ENCODE measurements around the gene C14orf93. TPM values are rescaled to one million over a fixed set of nuclear protein-coding genes. Genes with fewer than 3 reads are reported as not detected.
A peak's percentile ranks its signal among the peaks of the same experiment; 100 is the strongest.

C14orf93 gene, protein sequence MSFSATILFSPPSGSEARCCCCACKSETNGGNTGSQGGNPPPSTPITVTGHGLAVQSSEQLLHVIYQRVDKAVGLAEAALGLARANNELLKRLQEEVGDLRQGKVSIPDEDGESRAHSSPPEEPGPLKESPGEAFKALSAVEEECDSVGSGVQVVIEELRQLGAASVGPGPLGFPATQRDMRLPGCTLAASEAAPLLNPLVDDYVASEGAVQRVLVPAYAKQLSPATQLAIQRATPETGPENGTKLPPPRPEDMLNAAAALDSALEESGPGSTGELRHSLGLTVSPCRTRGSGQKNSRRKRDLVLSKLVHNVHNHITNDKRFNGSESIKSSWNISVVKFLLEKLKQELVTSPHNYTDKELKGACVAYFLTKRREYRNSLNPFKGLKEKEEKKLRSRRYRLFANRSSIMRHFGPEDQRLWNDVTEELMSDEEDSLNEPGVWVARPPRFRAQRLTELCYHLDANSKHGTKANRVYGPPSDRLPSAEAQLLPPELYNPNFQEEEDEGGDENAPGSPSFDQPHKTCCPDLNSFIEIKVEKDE
- total RNA-seq (1 to 10 TPM; 7.6 to 8.4 TPM), total RNA-seq (1.2 to 23.2 (median 9.5) reads per million in 172 experiments)
- 13.1 TPM for polyA plus RNA-seq (2013, experiment 1 of 2)
- polyA plus RNA-seq (2013, experiment 2 of 2) = 13.5 TPM

DNA sequence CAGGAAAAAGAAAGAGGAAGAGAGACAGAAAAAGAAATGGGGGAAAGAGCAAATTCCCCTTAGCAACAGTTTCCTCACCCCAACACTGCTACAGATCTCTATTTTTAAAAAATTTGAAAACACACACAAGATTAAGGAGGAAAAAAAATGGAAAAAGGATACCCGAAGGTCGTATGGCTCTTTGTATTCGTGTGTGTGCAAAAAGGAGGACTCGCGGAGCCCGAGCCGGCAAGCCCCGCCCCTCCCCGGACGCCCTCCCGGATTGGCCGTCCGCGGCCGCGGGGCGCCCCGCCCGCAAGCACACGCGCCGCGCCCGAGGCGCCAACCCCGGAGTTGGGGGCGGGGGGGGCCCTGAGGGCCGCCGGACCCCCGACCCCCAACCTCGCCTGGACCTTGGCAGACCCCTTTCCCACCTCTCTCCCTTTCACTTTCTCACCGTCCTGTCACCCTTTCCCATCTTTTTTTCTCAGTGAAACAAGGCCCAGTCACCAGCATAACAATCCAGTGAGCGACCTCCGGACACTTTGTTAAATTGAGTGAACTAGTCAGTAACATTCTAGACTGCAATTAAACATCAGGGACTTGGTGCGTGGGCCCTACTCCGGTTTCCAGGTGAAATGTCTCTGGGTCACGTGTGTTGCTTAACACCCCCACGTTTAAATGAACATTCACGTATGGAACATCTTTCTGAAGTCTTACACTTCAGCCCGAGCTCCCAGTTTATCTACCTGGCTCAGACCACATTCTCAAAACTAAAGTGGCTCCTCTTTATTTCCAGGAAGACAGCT, at the start of gene C14orf93:
Gene C14orf93 (minus strand): TSS at position 205 of the 788 bp plus-strand sequence. CDS start 11,120 bp downstream, outside the sequence.
- Mint-ChIP-seq H3K4me3 (peak within 1 kb of the TSS; percentile 95), H3K4me1 (ENCODE audit: low read depth) (peaks cover 48% of the 10 kb centered on the region), H3K27ac (peak within 1 kb of the TSS; percentile 93), H3K9me3 (no peaks in the 10 kb centered on the region), H3K27me3 (no peaks in the 10 kb centered on the region), H3K36me3 (ENCODE audit: low read depth) (no peaks in the 10 kb centered on the region)
- peaks cover 26% of the 10 kb centered on the region for H3K4me1 ChIP-seq (ENCODE audit: insufficient read depth, low read length)
- no peaks in the 10 kb centered on the region for H3K27me3 ChIP-seq (ENCODE audit: control insufficient read depth in 1 of 2, insufficient read depth in 2 of 2, low read length in 2 of 2)
- ATAC-seq (ENCODE audit: poor library complexity) (peak; percentile 21), DNase-seq (peak; percentile 59 to 87 (median 78))
- H3K4me3 ChIP-seq (ENCODE audit: low read length) = peak within 1 kb of the TSS; percentile 70
- TF ChIP-seq, protein P1, sequence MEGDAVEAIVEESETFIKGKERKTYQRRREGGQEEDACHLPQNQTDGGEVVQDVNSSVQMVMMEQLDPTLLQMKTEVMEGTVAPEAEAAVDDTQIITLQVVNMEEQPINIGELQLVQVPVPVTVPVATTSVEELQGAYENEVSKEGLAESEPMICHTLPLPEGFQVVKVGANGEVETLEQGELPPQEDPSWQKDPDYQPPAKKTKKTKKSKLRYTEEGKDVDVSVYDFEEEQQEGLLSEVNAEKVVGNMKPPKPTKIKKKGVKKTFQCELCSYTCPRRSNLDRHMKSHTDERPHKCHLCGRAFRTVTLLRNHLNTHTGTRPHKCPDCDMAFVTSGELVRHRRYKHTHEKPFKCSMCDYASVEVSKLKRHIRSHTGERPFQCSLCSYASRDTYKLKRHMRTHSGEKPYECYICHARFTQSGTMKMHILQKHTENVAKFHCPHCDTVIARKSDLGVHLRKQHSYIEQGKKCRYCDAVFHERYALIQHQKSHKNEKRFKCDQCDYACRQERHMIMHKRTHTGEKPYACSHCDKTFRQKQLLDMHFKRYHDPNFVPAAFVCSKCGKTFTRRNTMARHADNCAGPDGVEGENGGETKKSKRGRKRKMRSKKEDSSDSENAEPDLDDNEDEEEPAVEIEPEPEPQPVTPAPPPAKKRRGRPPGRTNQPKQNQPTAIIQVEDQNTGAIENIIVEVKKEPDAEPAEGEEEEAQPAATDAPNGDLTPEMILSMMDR (IDR thresholded peaks at IDR 0.05) = no peak
- peak within 1 kb of the TSS; percentile 59 to 70 for H3K27ac ChIP-seq (ENCODE audit: low read depth in 1 of 2, low read length in 2 of 2)
- CTCF ChIA-PET = interaction anchor here (0.7 to 1.2 kb wide), 2 partner anchors 14 to 24 kb away, joined by 3 to 5 read pairs; no protein-coding TSS in a partner anchor
- POLR2A ChIA-PET = interaction anchor here (0.7 to 1.3 kb wide), 9 partner anchors 11 to 85 kb away, joined by 3 to 7 read pairs (median 4); partner anchors contain the start of genes ACIN1, AJUBA, C14orf119 and PSMB5
- no peaks in the 10 kb centered on the region for H3K36me3 ChIP-seq (ENCODE audit: insufficient read depth, low read length)
- H3K9me3 ChIP-seq (ENCODE audit: control insufficient read depth in 1 of 2, insufficient read depth in 1 of 2, low read length in 2 of 2) = no peaks in the 10 kb centered on the region
- intact Hi-C loops (cut with DNase I, micrococcal nuclease) = loop anchor here (1.0 kb wide), 2 partner anchors 10 to 25 kb away; no protein-coding TSS in a partner anchor

- no peak overlapping the region for H3K27ac ChIP-seq (ENCODE audit: low read depth in 1 of 2, low read length in 2 of 2)
- intact Hi-C loops (cut with DNase I, micrococcal nuclease) = loop anchor here (1.0 to 5.0 kb wide), 3 partner anchors 64 to 487 kb away; no protein-coding TSS in a partner anchor
- H3K27ac Mint-ChIP-seq = peak overlapping the region; percentile 59
- no peaks in the 10 kb centered on the region for H3K27me3 ChIP-seq (ENCODE audit: control insufficient read depth in 1 of 2, insufficient read depth in 2 of 2, low read length in 2 of 2)
- DNase-seq = peak in 1 of 14 experiments; percentile 34
- H3K4me3 ChIP-seq (ENCODE audit: low read length) = no peak overlapping the region
- H3K9me3 Mint-ChIP-seq = no peaks in the 10 kb centered on the region
- ChIA-PET CTCF (interaction anchor here (0.9 to 4.8 kb wide), 20 partner anchors 8 to 502 kb away, joined by 3 to 136 read pairs (median 6); partner anchors contain the start of genes ACIN1, AJUBA, C14orf119 and PSMB5), POLR2A (interaction anchor here (0.6 to 2.5 kb wide), 15 partner anchors 10 to 489 kb away, joined by 3 to 42 read pairs (median 5); partner anchors contain the start of genes ACIN1, AJUBA, C14orf119 and HAUS4)
- peaks cover 18% of the 10 kb centered on the region for H3K4me1 Mint-ChIP-seq (ENCODE audit: low read depth)
- H3K36me3 ChIP-seq (ENCODE audit: insufficient read depth, low read length) = peaks cover 46% of the 10 kb centered on the region
- peak overlapping the region; percentile 71 for H3K4me3 Mint-ChIP-seq
- no peak for ATAC-seq (ENCODE audit: poor library complexity)
- TF ChIP-seq, protein P1 (IDR thresholded peaks at IDR 0.05) = no peak
- H3K9me3 ChIP-seq (ENCODE audit: control insufficient read depth in 1 of 2, insufficient read depth in 1 of 2, low read length in 2 of 2) = no peaks in the 10 kb centered on the region
- peaks cover 63% of the 10 kb centered on the region for H3K36me3 Mint-ChIP-seq (ENCODE audit: low read depth)
- H3K4me1 ChIP-seq (ENCODE audit: insufficient read depth, low read length) = peaks cover 24% of the 10 kb centered on the region
- no peaks in the 10 kb centered on the region for H3K27me3 Mint-ChIP-seq
Measured at GRCh38 chr14:23058654-23059504, 48.9 kb upstream of the C14orf93 start.

Measured in CD4-positive, alpha-beta T cell (primary cell).